Loucy (cell line): ENCODE data around the gene SPATA25.

Source experiments
- EZH2phosphoT487 ChIP-seq: fragments of 200-600 bp; IDR thresholded peaks from 2 replicates; pipeline ENCODE4 v1.6.1; 2018; ENCODE audit warnings: antibody characterized with exemption, mild to moderate bottlenecking, moderate library complexity, borderline replicate concordance
- TF ChIP-seq, protein P1 (sequence below): fragments of 200-600 bp; sonication (generic); conservative IDR thresholded peaks from 2 replicates; pipeline ENCODE4 v1.5.1; 2014; ENCODE audit warnings: mild to moderate bottlenecking, antibody characterized with exemption, low read length

DNA sequence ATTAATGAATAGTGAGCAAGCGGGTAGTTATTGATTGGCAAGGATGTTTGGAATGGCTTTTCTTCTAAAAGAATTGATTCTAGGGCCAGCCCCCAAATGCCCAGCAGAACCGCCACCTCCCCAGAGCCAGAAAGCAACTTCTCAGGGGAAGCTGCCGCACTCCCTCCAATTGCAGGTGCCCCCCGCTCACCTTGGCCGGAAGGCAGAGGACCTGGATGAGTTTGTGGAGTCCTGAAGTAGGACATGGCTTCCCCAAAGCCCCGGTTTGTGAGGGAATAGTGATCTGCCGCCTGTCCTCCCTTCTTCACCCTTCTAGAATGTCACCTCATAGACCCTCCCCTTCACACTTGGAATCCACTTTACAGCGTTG is at the start of gene SPATA25:
- TF ChIP-seq, protein P1, sequence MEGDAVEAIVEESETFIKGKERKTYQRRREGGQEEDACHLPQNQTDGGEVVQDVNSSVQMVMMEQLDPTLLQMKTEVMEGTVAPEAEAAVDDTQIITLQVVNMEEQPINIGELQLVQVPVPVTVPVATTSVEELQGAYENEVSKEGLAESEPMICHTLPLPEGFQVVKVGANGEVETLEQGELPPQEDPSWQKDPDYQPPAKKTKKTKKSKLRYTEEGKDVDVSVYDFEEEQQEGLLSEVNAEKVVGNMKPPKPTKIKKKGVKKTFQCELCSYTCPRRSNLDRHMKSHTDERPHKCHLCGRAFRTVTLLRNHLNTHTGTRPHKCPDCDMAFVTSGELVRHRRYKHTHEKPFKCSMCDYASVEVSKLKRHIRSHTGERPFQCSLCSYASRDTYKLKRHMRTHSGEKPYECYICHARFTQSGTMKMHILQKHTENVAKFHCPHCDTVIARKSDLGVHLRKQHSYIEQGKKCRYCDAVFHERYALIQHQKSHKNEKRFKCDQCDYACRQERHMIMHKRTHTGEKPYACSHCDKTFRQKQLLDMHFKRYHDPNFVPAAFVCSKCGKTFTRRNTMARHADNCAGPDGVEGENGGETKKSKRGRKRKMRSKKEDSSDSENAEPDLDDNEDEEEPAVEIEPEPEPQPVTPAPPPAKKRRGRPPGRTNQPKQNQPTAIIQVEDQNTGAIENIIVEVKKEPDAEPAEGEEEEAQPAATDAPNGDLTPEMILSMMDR, result no peak
- no peak for TF ChIP-seq EZH2phosphoT487
